Muscle layer of colon (tissue), 2 donors: Measurements from ENCODE around the gene PDRG1.

Experiments used
- H3K27ac ChIP-seq: one replicate; pipeline ENCODE4 v1.7.0; 2013; ENCODE audit warnings: low read depth, mild to moderate bottlenecking, low read length, moderate library complexity
- H3K27me3 ChIP-seq, 2 donors: one replicate each; pipeline ENCODE4 v1.7.0; 2013; ENCODE audit warnings: low read length in 2 of 2, mild to moderate bottlenecking in 2 of 2; ENCODE audit not compliant: insufficient read depth in 2 of 2, control insufficient read depth in 1 of 2
- H3K36me3 ChIP-seq: one replicate; pipeline ENCODE4 v1.7.0; 2013; ENCODE audit warnings: mild to moderate bottlenecking, low read length; ENCODE audit not compliant: insufficient read depth
- H3K4me1 ChIP-seq: one replicate; pipeline ENCODE4 v1.7.0; 2013; ENCODE audit warnings: mild to moderate bottlenecking, low read length; ENCODE audit not compliant: insufficient read depth
- H3K4me3 ChIP-seq, 2 donors: one replicate each; pipeline ENCODE4 v1.7.0; 2013; ENCODE audit warnings: low read length in 2 of 2, low read depth in 1 of 2, mild to moderate bottlenecking in 1 of 2, moderate library complexity in 1 of 2
- H3K9ac ChIP-seq: one replicate; pipeline ENCODE4 v1.7.0; 2013; ENCODE audit warnings: low read length
- H3K9me3 ChIP-seq: one replicate; pipeline ENCODE4 v1.7.0; 2013; ENCODE audit warnings: mild to moderate bottlenecking, low read length
- donor health status: abdominal sarcoma.
- donor health status: Adenocarcinoma of cecum.

The PDRG1 gene

GRCh38 chr20:31979713-31980426 lies 28.0 kb upstream of the PDRG1 start:
- H3K4me1 ChIP-seq = no peaks in the 10 kb centered on the region
- H3K4me3 ChIP-seq = no peak overlapping the region
- no peak overlapping the region for H3K9ac ChIP-seq
- no peak overlapping the region for H3K27ac ChIP-seq
- no peaks in the 10 kb centered on the region for H3K36me3 ChIP-seq
- no peaks in the 10 kb centered on the region for H3K9me3 ChIP-seq
- H3K27me3 ChIP-seq = peaks cover 0 to under 1% of the 10 kb centered on the region in 2 donors

GRCh38 chr20:31977080-31977479 lies 25.2 kb upstream of the PDRG1 start:
- Histone ChIP-seq H3K4me1 (no peaks in the 10 kb centered on the region), H3K9ac (no peak overlapping the region), H3K36me3 (no peaks in the 10 kb centered on the region), H3K27ac (no peak overlapping the region), H3K27me3 (peaks cover 0 to 4% of the 10 kb centered on the region in 2 donors), H3K4me3 (no peak overlapping the region), H3K9me3 (no peaks in the 10 kb centered on the region)

- no peak overlapping the region for H3K4me3 ChIP-seq
- no peaks in the 10 kb centered on the region for H3K4me1 ChIP-seq
- H3K9ac ChIP-seq = no peak overlapping the region
- H3K9me3 ChIP-seq = no peaks in the 10 kb centered on the region
- peaks cover 0 to 4% of the 10 kb centered on the region in 2 donors for H3K27me3 ChIP-seq
- H3K36me3 ChIP-seq = no peaks in the 10 kb centered on the region
- H3K27ac ChIP-seq = no peak overlapping the region
Measured at GRCh38 chr20:31975874-31976273, 24.0 kb upstream of the PDRG1 start.

GRCh38 chr20:31974951-31975487 lies 23.2 kb upstream of the PDRG1 start:
- H3K9me3 ChIP-seq = no peaks in the 10 kb centered on the region
- no peak overlapping the region for H3K9ac ChIP-seq
- H3K4me1 ChIP-seq = no peaks in the 10 kb centered on the region
- peaks cover 0 to 4% of the 10 kb centered on the region in 2 donors for H3K27me3 ChIP-seq
- no peak overlapping the region for H3K4me3 ChIP-seq
- no peaks in the 10 kb centered on the region for H3K36me3 ChIP-seq
- no peak overlapping the region for H3K27ac ChIP-seq

GRCh38 chr20:31974296-31974695 lies 22.4 kb upstream of the PDRG1 start:
- Histone ChIP-seq H3K27me3 (peaks cover 0 to 10% of the 10 kb centered on the region in 2 donors), H3K9me3 (no peaks in the 10 kb centered on the region), H3K9ac (no peak overlapping the region), H3K27ac (no peak overlapping the region), H3K36me3 (no peaks in the 10 kb centered on the region), H3K4me3 (no peak overlapping the region), H3K4me1 (no peaks in the 10 kb centered on the region)

GRCh38 chr20:31972471-31973021 lies 20.7 kb upstream of the PDRG1 start:
- Histone ChIP-seq H3K4me3 (no peak overlapping the region), H3K9me3 (no peaks in the 10 kb centered on the region), H3K36me3 (no peaks in the 10 kb centered on the region), H3K27ac (no peak overlapping the region), H3K27me3 (peaks cover 0 to 18% of the 10 kb centered on the region in 2 donors), H3K9ac (no peak overlapping the region), H3K4me1 (no peaks in the 10 kb centered on the region)

GRCh38 chr20:31969991-31970390 lies 18.1 kb upstream of the PDRG1 start:
- H3K36me3 ChIP-seq = no peaks in the 10 kb centered on the region
- no peak overlapping the region for H3K9ac ChIP-seq
- no peaks in the 10 kb centered on the region for H3K4me1 ChIP-seq
- no peak overlapping the region for H3K27ac ChIP-seq
- H3K4me3 ChIP-seq = no peak overlapping the region
- no peaks in the 10 kb centered on the region for H3K9me3 ChIP-seq
- H3K27me3 ChIP-seq = peaks cover 10 to 35% of the 10 kb centered on the region in 2 donors

GRCh38 chr20:31968291-31969126 lies 16.7 kb upstream of the PDRG1 start:
- H3K27ac ChIP-seq = no peak overlapping the region
- H3K4me3 ChIP-seq = no peak overlapping the region
- H3K4me1 ChIP-seq = no peaks in the 10 kb centered on the region
- no peaks in the 10 kb centered on the region for H3K36me3 ChIP-seq
- H3K9ac ChIP-seq = no peak overlapping the region
- peaks cover 10 to 31% of the 10 kb centered on the region in 2 donors for H3K27me3 ChIP-seq
- H3K9me3 ChIP-seq = no peaks in the 10 kb centered on the region

- H3K9ac ChIP-seq = no peak within 1 kb of the TSS
Measured at GRCh38 chr20:31967830-31968249, 16.0 kb upstream of the PDRG1 start, which contains the start of gene XKR7. Gene XKR7, plus strand, starts transcription at chr20:31968151. Its CDS starts 25 bp downstream, at chr20:31968176.

GRCh38 chr20:31966991-31967655 lies 15.3 kb upstream of the PDRG1 start:
- H3K9me3 ChIP-seq = no peaks in the 10 kb centered on the region
- no peak overlapping the region for H3K27ac ChIP-seq
- H3K27me3 ChIP-seq = peaks cover 10 to 31% of the 10 kb centered on the region in 2 donors
- no peak overlapping the region for H3K4me3 ChIP-seq
- no peak overlapping the region for H3K9ac ChIP-seq
- no peaks in the 10 kb centered on the region for H3K36me3 ChIP-seq
- H3K4me1 ChIP-seq = no peaks in the 10 kb centered on the region

More at GRCh38 chr20:31967830-31968249, 16.0 kb upstream of the PDRG1 start, which contains the start of gene XKR7:
- H3K27ac ChIP-seq = no peak within 1 kb of the TSS
- no peaks in the 10 kb centered on the region for H3K9me3 ChIP-seq
- H3K4me1 ChIP-seq = no peaks in the 10 kb centered on the region
- no peaks in the 10 kb centered on the region for H3K36me3 ChIP-seq
- no peak within 1 kb of the TSS for H3K4me3 ChIP-seq
- peaks cover 10 to 31% of the 10 kb centered on the region in 2 donors for H3K27me3 ChIP-seq

- no peak overlapping the region for H3K27ac ChIP-seq
- H3K36me3 ChIP-seq = no peaks in the 10 kb centered on the region
- H3K9me3 ChIP-seq = no peaks in the 10 kb centered on the region
- H3K4me3 ChIP-seq = no peak overlapping the region
- H3K27me3 ChIP-seq = peaks cover 10 to 21% of the 10 kb centered on the region in 2 donors
- no peaks in the 10 kb centered on the region for H3K4me1 ChIP-seq
- H3K9ac ChIP-seq = no peak overlapping the region
Measured at GRCh38 chr20:31963889-31964288, 12.0 kb upstream of the PDRG1 start.
